GM23338 (cell line): ENCODE measurements around the gene ADGRG6. TPM values are rescaled to one million over a fixed set of nuclear protein-coding genes. Genes with fewer than 3 reads are reported as not detected.

Experiments used
- ATAC-seq: fragments of 200-7000 bp; cut with Tn5 transposase; 3 replicates; pipeline ENCODE4 v1.9.1; 2020
- DNase-seq: peaks from one replicate; pipeline ENCODE4 v3.0.0-alpha.2; 2015; ENCODE audit warnings: low spot score
- H2AFZ ChIP-seq: fragments of 200-600 bp; sonication (generic); 2 replicates; pipeline ENCODE4 v1.8.0; 2016; ENCODE audit warnings: antibody characterized with exemption, mild to moderate bottlenecking, moderate library complexity
- H3F3A ChIP-seq: fragments of 200-600 bp; sonication (generic); replicated peaks from 2 replicates; pipeline ENCODE4 v1.8.0; 2017; ENCODE audit warnings: antibody characterized with exemption, mixed run types, low read depth
- H3K27ac ChIP-seq: fragments of 200-600 bp; sonication (generic); 2 replicates; pipeline ENCODE4 v1.6.1; 2016; ENCODE audit warnings: low read depth
- H3K27me3 ChIP-seq: fragments of 200-600 bp; sonication (generic); 2 replicates; pipeline ENCODE4 v1.8.0; 2016; ENCODE audit warnings: mild to moderate bottlenecking, mixed run types, moderate library complexity; ENCODE audit not compliant: insufficient read depth
- H3K36me3 ChIP-seq: fragments of 200-600 bp; sonication (generic); 2 replicates; pipeline ENCODE4 v1.8.0; 2016; ENCODE audit warnings: mild to moderate bottlenecking; ENCODE audit not compliant: insufficient read depth
- H3K4me1 ChIP-seq: fragments of 200-600 bp; sonication (generic); 2 replicates; pipeline ENCODE4 v1.8.0; 2016; ENCODE audit warnings: mild to moderate bottlenecking, moderate library complexity; ENCODE audit not compliant: insufficient read depth
- H3K4me2 ChIP-seq: fragments of 200-600 bp; sonication (generic); 2 replicates; pipeline ENCODE4 v1.7.1; 2017; ENCODE audit warnings: mixed run types
- H3K4me3 ChIP-seq: fragments of 200-600 bp; sonication (generic); 2 replicates; pipeline ENCODE4 v1.6.1; 2016; ENCODE audit warnings: mixed run types
- H3K79me2 ChIP-seq: fragments of 200-600 bp; sonication (generic); replicated peaks from 2 replicates; pipeline ENCODE4 v1.8.0; 2017; ENCODE audit warnings: mild to moderate bottlenecking; ENCODE audit not compliant: insufficient read depth
- H3K9me2 ChIP-seq: fragments of 200-600 bp; sonication (generic); 2 replicates; pipeline ENCODE4 v1.8.0; 2017; ENCODE audit not compliant: insufficient read depth
- H4K20me1 ChIP-seq: fragments of 200-600 bp; sonication (generic); replicated peaks from 2 replicates; pipeline ENCODE4 v1.8.0; 2017; ENCODE audit warnings: mild to moderate bottlenecking; ENCODE audit not compliant: insufficient read depth
- H3K27ac Mint-ChIP-seq: 2 replicates; pipeline ENCODE4 v1.8.0; 2020; ENCODE audit warnings: inconsistent platforms, mild to moderate bottlenecking, moderate library complexity, mixed read lengths
- H3K27me3 Mint-ChIP-seq: 3 replicates; pipeline ENCODE4 v1.8.0; 2022; ENCODE audit warnings: low read depth, mild to moderate bottlenecking, moderate library complexity, mixed read lengths, inconsistent platforms; ENCODE audit not compliant: insufficient read depth, poor library complexity
- H3K36me3 Mint-ChIP-seq: 3 replicates; pipeline ENCODE4 v1.8.0; 2021; ENCODE audit warnings: low read depth, mild to moderate bottlenecking, inconsistent platforms, moderate library complexity, mixed read lengths
- H3K4me1 Mint-ChIP-seq: 3 replicates; pipeline ENCODE4 v1.8.0; 2020; ENCODE audit warnings: mild to moderate bottlenecking, inconsistent platforms, mixed read lengths
- H3K4me3 Mint-ChIP-seq: 3 replicates; pipeline ENCODE4 v1.8.0; 2021; ENCODE audit warnings: moderate library complexity, mild to moderate bottlenecking, inconsistent platforms, mixed read lengths
- H3K9me3 Mint-ChIP-seq: 3 replicates; pipeline ENCODE4 v1.8.0; 2020; ENCODE audit warnings: moderate library complexity, mild to moderate bottlenecking, inconsistent platforms, mixed read lengths
- JUNB ChIP-seq: IDR thresholded peaks from one replicate; pipeline ENCODE4 v1.6.1; 2016; ENCODE audit warnings: antibody characterized with exemption; ENCODE audit not compliant: unreplicated experiment
- POLR2AphosphoS5 ChIP-seq: IDR thresholded peaks from 2 replicates; pipeline ENCODE4 v1.6.1; 2016; ENCODE audit warnings: antibody characterized with exemption, low read depth
- STAT1 ChIP-seq: IDR thresholded peaks from one replicate; pipeline ENCODE4 v1.6.1; 2016; ENCODE audit warnings: antibody characterized with exemption; ENCODE audit not compliant: unreplicated experiment
- polyA plus RNA-seq: library from polyadenylated mRNA; unstranded; fragments of >200 nt; fragmentation: Nextera tagmentation; extraction: Ambion mirVana; gene quantifications from 2 replicates; pipeline ENCODE4 v1.2.1, GENCODE V29; 2016
- total RNA-seq: library from RNA; depleted of rRNA; stranded (reverse); fragments of >200 nt; shearing (Covaris generic); gene quantifications from 2 replicates; pipeline ENCODE4 v1.2.3, GENCODE V29; 2014
- TF ChIP-seq, protein P1 (sequence below): fragments of 250-450 bp; sonication (Bioruptor Pico); IDR thresholded peaks from 2 replicates; pipeline ENCODE4 v1.5.0; 2020; ENCODE audit warnings: mild to moderate bottlenecking, moderate library complexity
- TF ChIP-seq, protein P2 (sequence below): IDR thresholded peaks from one replicate; pipeline ENCODE4 v1.6.1; 2018; ENCODE audit warnings: antibody characterized with exemption; ENCODE audit not compliant: unreplicated experiment

The ADGRG6 gene
- total and polyA plus RNA-seq, 2 experiments from 2014 or later, result 1.3 to 7.7 TPM

DNA sequence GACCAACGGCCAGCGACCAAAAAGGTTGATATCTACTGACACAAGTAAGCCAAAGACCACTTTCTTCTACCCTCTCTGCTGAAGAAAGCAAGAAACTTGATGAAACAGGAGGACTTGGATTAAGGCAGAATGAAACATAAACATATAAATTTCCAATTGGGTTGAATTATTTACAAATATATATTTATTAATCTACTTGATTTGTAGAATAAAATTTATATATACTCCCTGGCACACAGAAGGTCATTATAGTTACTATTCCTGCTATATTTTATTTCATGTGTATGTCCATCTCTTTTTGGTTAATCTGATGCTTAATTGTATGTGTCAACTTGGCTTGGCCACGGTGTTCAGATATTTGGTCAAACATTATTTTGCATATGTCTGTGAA, 4.2 kb upstream of the ADGRG6 start (continued):
- TF ChIP-seq, protein P1, sequence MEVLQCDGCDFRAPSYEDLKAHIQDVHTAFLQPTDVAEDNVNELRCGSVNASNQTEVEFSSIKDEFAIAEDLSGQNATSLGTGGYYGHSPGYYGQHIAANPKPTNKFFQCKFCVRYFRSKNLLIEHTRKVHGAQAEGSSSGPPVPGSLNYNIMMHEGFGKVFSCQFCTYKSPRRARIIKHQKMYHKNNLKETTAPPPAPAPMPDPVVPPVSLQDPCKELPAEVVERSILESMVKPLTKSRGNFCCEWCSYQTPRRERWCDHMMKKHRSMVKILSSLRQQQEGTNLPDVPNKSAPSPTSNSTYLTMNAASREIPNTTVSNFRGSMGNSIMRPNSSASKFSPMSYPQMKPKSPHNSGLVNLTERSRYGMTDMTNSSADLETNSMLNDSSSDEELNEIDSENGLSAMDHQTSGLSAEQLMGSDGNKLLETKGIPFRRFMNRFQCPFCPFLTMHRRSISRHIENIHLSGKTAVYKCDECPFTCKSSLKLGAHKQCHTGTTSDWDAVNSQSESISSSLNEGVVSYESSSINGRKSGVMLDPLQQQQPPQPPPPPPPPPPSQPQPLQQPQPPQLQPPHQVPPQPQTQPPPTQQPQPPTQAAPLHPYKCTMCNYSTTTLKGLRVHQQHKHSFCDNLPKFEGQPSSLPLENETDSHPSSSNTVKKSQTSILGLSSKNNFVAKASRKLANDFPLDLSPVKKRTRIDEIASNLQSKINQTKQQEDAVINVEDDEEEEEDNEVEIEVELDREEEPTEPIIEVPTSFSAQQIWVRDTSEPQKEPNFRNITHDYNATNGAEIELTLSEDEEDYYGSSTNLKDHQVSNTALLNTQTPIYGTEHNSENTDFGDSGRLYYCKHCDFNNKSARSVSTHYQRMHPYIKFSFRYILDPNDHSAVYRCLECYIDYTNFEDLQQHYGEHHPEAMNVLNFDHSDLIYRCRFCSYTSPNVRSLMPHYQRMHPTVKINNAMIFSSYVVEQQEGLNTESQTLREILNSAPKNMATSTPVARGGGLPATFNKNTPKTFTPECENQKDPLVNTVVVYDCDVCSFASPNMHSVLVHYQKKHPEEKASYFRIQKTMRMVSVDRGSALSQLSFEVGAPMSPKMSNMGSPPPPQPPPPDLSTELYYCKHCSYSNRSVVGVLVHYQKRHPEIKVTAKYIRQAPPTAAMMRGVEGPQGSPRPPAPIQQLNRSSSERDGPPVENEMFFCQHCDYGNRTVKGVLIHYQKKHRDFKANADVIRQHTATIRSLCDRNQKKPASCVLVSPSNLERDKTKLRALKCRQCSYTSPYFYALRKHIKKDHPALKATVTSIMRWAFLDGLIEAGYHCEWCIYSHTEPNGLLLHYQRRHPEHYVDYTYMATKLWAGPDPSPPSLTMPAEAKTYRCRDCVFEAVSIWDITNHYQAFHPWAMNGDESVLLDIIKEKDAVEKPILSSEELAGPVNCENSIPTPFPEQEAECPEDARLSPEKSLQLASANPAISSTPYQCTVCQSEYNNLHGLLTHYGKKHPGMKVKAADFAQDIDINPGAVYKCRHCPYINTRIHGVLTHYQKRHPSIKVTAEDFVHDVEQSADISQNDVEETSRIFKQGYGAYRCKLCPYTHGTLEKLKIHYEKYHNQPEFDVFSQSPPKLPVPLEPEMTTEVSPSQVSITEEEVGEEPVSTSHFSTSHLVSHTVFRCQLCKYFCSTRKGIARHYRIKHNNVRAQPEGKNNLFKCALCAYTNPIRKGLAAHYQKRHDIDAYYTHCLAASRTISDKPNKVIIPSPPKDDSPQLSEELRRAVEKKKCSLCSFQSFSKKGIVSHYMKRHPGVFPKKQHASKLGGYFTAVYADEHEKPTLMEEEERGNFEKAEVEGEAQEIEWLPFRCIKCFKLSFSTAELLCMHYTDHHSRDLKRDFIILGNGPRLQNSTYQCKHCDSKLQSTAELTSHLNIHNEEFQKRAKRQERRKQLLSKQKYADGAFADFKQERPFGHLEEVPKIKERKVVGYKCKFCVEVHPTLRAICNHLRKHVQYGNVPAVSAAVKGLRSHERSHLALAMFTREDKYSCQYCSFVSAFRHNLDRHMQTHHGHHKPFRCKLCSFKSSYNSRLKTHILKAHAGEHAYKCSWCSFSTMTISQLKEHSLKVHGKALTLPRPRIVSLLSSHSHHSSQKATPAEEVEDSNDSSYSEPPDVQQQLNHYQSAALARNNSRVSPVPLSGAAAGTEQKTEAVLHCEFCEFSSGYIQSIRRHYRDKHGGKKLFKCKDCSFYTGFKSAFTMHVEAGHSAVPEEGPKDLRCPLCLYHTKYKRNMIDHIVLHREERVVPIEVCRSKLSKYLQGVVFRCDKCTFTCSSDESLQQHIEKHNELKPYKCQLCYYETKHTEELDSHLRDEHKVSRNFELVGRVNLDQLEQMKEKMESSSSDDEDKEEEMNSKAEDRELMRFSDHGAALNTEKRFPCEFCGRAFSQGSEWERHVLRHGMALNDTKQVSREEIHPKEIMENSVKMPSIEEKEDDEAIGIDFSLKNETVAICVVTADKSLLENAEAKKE, result no peak
- no peak for TF ChIP-seq POLR2AphosphoS5
- TF ChIP-seq STAT1, result no peak

DNA sequence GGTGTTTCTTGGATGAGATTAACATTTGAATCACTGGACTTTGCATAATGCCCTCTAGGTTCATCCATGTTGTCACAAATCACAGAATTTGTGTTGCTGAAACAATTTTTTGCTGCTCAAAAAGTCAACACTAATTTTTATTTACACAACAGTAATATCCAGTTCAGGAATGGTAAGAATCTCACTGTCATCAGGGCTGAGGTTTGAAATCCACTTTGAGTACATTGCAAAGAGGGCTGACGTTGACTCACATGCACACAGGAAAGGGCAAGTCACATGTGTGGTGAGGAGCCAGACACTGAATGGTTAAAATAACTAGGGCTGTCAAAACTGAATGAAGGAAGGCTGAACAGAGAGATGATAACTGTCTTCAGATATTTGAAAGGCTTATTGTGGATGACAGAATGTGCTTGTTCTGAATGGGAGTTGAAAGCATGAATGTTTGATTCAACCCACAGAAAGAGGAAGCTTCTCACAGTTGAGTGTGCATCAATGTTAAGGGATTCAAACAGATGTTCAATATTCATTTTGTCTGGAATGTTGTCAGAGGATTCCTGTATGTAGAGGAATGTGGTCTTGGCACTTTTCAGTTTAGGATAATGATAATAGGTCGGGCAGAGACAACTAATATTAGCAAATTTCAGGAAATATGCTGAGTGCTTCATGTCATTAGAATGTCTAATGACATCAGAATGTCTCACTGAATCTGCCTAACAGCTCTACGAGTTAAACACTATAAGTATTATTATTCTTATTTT, 3.6 kb upstream of the ADGRG6 start:
- Histone ChIP-seq H3K4me3 (no peak overlapping the region), H3K27ac (no peak overlapping the region), H3F3A (no peaks in the 10 kb centered on the region), H3K9me2 (peaks cover 17% of the 10 kb centered on the region; the same call in 1 of the 2 replicates), H4K20me1 (no peaks in the 10 kb centered on the region), H3K4me1 (peaks cover 35% of the 10 kb centered on the region), H2AFZ (no peak overlapping the region), H3K27me3 (peaks cover 29% of the 10 kb centered on the region), H3K36me3 (no peaks in the 10 kb centered on the region), H3K4me2 (no peak overlapping the region), H3K79me2 (no peaks in the 10 kb centered on the region)
- Mint-ChIP-seq H3K9me3 (no peaks in the 10 kb centered on the region), H3K27ac (no peak overlapping the region), H3K4me1 (peaks cover 35% of the 10 kb centered on the region), H3K36me3 (no peaks in the 10 kb centered on the region), H3K4me3 (no peak overlapping the region), H3K27me3 (peaks cover 30% of the 10 kb centered on the region)
- ATAC-seq (no peak), DNase-seq (no peak)
- TF ChIP-seq, protein P2, sequence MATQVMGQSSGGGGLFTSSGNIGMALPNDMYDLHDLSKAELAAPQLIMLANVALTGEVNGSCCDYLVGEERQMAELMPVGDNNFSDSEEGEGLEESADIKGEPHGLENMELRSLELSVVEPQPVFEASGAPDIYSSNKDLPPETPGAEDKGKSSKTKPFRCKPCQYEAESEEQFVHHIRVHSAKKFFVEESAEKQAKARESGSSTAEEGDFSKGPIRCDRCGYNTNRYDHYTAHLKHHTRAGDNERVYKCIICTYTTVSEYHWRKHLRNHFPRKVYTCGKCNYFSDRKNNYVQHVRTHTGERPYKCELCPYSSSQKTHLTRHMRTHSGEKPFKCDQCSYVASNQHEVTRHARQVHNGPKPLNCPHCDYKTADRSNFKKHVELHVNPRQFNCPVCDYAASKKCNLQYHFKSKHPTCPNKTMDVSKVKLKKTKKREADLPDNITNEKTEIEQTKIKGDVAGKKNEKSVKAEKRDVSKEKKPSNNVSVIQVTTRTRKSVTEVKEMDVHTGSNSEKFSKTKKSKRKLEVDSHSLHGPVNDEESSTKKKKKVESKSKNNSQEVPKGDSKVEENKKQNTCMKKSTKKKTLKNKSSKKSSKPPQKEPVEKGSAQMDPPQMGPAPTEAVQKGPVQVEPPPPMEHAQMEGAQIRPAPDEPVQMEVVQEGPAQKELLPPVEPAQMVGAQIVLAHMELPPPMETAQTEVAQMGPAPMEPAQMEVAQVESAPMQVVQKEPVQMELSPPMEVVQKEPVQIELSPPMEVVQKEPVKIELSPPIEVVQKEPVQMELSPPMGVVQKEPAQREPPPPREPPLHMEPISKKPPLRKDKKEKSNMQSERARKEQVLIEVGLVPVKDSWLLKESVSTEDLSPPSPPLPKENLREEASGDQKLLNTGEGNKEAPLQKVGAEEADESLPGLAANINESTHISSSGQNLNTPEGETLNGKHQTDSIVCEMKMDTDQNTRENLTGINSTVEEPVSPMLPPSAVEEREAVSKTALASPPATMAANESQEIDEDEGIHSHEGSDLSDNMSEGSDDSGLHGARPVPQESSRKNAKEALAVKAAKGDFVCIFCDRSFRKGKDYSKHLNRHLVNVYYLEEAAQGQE, result no peak
- no peak for TF ChIP-seq STAT1
- TF ChIP-seq JUNB, result no peak
